ENCODE results near the gene GTF3C5.
"Not testable (repeated sequence)": the region's sequence is repeated elsewhere in the genome, so short reads cannot be mapped to it uniquely, and the experiment has no call there.

GTF3C5 gene

DNA sequence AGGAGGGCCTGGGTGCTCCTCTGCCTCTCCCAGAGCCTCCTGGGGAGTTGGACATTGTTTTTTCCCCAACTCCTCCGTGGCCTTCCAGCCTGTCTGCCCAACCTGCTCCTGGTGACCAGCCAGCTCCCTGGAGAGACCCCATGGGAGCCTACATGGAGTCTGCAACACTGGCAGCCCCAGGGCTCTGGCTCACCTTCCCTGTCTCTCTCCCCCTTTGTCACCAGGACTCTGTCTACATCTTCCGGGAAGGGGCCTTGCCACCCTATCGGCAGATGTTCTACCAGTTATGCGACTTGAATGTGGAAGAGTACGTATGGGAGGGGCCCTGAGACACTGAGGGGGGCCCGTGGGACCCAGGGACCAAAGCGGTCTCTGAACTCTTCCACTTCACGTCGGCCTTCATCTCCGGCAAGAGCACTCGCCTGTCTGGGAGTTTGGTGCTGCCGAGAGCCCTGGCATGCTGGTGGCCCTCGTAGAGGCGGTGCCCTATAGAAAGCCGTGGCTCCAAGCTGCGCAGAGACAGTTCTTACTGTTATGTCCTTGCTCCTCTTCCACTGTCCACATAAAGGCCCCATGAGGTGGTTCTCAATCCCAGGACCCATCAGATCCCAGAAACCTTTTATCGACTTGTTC is 25.1 kb downstream of the GTF3C5 start:
- no peak for DNase-seq (ENCODE audit: low spot score)

DNA sequence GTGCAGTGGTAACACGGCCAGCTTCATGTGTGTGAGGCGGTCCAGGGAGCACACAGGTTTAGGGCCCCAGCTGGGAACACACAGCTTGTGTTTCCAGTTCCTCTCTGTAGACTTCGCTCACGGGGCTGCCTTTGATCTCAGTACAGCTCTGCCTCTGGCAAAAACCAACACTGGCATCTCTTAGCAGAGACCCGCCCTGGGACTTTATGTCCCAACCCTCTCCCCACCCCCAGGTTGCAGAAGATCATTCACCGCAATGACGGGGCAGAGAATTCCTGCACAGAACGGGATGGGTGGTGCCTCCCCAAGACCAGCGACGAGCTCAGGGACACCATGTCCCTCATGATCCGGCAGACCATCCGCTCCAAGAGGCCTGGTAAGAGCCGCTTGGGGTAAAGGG is 25.7 kb downstream of the GTF3C5 start:
- DNase-seq (ENCODE audit: low spot score), result no peak

DNA sequence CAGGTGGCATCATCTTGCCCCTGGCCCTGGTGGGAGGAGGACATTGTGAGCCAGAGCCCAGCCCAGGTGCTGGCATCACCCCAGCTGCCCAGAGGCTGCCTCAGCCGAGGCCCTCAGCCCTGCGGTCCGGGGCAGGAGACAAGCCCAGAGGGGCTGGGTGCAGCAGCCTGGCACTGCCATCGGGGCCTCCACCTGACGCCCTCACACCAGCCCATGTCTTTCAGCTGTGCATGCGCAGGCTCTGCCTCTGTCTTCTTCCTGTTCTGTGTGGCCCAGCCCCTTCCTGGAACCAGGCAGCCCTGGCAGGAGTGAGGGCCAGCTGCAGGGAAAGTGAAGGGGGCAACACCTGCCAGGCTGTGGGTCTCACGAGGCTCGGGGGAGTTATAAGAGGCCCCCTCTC is 26.2 kb downstream of the GTF3C5 start:
- DNase-seq (ENCODE audit: low spot score), result no peak

DNA sequence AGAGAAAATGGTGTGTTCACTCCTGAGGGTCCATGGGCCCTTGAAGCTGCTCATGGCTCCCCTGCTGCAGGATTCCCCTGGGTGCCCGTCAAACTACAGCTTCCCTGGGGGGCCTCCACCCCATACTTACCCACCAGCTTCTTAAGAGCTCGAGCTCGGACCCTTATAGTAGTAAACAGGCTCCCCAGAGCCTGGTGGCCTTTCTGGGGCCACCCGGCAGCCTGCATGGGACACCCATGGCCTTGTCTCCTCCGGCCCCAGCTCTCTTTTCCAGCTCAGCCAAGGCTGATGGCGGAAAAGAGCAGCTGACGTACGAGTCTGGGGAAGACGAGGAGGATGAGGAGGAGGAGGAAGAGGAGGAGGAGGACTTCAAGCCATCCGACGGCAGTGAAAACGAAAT is 26.8 kb downstream of the GTF3C5 start:
- DNase-seq (ENCODE audit: low spot score), result no peak

DNA sequence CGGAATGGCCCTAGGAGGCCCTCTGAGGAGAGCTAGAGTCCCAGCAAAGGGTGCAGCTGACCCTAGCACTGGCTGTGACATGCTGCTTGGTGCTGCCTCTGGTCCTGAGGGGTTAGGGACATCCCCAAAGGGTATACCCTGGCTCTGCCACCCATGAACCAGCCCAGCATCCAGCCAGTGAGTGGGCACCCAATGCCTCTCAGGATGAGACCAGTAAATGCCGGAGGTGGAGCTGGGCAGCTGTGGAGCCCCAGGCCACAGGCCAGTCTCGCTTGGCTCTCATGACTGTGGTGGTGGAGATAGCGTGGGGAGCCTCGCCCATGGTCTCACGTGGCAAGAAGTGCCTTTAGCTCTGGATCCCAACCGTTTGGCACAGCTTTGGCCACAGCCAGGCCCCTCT is 27.3 kb downstream of the GTF3C5 start:
- no peak for DNase-seq (ENCODE audit: low spot score)

DNA sequence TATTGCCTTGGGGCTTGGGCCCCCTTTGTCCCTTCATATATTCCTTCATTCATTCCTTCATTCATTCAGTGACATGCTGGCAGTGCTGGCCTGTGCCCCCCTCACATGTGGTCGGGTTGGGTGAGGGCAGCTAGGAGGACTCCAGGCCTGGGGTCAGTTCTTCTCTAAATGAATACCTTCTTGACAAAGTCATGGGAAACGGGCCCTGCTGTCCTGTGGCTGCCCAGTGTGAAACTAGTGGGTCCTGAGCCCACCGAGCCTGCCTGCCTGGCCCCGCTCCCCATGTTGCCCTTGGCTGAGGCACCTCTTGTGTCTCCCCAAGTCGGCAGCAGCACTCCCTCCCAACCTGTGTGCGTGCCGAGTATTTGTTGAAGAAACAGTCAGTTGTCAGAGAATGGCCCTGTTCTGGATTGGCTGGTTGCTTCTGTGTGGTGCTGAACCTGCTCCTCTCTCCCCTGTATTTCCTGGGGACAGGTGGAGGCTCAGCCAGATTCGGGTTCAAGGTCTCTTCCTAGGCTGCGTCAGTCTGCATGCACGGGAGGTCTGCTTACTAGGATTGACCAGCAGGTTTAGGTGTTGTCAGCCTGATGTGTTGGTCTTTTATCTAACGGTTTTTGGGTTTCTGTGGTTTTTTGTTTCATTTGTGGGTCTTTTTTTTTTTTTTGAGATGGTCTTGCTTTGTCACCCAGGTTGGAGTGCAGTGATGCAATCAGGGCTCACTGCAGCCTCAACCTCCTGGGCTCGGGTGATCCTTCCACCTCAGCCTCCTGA is 27.9 kb downstream of the GTF3C5 start:
- no peak for DNase-seq (ENCODE audit: low spot score)

DNA sequence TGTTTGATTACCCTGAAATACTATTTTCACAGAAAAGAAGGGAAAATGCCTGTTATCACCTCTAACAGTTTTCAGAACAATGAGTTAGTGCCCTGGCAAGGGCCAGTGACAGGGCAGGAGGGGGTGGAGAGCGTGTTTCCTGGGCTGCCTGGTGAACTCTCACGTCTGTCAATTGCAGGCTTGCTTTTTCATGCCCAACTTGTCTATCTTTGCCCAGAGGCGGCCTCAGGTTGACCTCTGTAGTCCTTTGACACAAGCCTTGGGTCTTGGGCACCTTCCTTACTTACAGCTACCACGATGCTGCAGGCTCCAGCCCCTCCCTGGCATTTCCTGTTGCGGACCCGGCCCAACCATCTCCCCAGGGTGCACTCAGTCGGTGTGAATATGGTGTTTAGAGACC is 28.8 kb downstream of the GTF3C5 start:
- DNase-seq (ENCODE audit: low spot score), result no peak

DNA sequence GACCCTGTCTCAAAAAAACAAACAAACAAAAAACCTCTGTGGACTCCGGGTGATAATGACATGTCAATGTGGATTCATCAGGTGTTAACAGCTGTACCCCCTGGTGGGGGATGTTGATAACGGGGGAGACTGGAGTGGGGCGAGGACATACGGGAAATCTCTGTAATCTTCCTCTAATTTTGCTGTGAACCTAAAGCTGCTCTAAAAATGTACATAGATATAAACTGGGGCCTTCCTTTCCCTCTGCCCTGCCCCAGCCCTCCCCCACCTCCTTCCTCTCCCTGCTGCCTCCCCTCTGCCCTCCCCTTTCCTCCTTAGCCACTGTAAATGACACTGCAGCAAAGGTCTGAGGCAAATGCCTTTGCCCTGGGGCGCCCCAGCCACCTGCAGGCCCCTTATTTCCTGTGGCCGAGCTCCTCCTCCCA is 29.6 kb downstream of the GTF3C5 start:
- no peak for DNase-seq (ENCODE audit: low spot score)

DNA sequence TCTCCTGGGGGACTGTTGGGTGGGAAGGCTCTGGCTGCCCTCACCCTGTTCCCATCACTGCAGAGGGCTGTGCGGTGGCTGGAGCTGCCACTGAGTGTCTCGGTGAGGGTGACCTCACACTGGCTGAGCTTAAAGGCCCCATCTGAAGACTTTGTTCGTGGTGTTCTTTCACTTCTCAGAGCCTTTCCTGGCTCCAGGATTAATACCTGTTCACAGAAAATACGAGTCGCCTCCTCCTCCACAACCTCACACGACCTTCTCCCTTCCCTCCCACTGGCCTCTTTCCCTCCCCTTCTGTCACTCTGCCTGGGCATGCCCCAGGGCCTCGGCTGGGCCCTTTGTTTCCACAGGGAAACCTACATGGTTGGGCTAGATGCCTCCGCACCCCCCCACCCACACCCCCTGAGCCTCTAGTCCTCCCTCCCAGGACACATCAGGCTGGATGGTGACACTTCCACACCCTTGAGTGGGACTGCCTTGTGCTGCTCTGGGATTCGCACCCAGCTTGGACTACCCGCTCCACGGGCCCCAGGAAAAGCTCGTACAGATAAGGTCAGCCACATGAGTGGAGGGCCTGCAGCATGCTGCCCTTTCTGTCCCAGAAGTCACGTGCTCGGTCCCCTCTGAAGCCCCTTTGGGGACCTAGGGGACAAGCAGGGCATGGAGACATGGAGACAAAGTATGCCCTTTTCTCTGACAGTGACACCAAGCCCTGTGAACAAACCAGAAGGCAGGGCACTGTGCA is 30.4 kb downstream of the GTF3C5 start:
- DNase-seq (ENCODE audit: low spot score), result not testable (repeated sequence)

DNA sequence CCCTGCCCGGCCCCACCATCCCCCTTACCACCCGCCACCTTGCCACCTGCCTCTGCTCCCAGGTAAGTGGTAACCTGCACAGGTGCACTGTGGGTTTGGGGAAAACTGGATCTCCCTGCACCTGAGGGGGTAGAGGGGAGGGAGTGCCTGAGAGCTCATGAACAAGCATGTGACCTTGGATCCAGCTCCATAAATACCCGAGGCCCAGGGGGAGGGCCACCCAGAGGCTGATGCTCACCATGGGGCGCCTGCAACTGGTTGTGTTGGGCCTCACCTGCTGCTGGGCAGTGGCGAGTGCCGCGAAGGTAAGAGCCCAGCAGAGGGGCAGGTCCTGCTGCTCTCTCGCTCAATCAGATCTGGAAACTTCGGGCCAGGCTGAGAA is 31.0 kb downstream of the GTF3C5 start, which contains the start of gene CEL:
Gene CEL, plus strand, starts transcription at position 218 of the 382 bp plus-strand sequence. Its CDS starts 22 bp downstream, at position 240.
- not testable (repeated sequence) for DNase-seq (ENCODE audit: low spot score)

DNA sequence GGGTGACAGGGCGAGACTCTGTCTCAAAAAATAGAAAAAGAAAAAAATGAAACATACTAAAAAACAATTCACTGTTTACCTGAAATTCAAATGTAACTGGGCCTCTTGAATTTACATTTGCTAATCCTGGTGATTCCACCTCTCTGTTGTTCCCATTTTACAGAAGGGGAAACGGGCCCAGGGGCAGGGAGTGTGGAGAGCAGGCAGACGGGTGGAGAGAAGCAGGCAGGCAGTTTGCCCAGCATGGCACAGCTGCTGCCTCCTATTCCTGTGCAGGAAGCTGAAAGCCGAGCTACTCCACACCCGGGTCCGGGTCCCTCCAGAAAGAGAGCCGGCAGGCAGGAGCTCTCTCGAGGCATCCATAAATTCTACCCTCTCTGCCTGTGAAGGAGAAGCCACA is 31.8 kb downstream of the GTF3C5 start:
- DNase-seq (ENCODE audit: low spot score), result not testable (repeated sequence)

DNA sequence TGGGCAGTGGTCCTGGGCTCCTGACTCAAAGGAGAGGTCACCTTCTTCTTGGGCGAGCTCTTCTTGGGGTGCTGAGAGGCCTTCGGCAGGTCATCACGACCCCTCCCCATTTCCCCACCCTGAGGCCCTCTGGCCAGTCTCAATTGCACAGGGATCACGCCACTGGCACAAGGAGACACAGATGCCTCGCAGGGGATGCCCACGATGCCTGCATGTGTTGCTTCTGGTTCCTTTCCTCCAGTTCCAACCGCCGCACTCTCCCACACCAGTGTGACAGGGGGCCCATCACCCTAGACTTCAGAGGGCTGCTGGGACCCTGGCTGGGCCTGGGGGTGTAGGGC is 32.3 kb downstream of the GTF3C5 start:
- no peak for DNase-seq (ENCODE audit: low spot score)

DNA sequence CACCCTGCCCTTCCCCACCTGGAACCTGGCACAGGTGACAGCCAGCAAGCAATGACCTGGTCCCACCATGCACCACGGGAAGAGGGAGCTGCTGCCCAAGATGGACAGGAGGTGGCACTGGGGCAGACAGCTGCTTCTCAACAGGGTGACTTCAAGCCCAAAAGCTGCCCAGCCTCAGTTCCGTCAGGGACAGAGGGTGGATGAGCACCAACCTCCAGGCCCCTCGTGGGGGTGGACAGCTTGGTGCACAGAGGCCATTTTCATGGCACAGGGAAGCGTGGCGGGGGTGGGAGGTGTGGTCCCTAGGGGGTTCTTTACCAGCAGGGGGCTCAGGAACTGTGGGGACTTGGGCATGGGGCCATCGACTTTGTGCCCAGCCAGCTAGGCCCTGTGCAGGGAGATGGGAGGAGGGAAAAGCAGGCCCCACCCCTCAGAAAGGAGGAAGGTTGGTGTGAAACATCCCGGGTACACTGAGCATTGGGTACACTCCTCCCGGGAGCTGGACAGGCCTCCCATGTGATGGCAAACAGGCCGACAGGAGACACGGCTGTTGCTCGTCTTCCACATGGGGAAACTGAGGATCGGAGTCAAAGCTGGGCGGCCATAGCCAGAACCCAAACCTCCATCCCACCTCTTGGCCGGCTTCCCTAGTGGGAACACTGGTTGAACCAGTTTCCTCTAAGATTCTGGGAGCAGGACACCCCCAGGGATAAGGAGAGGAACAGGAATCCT is 32.9 kb downstream of the GTF3C5 start:
- no peak for DNase-seq (ENCODE audit: low spot score)

DNA sequence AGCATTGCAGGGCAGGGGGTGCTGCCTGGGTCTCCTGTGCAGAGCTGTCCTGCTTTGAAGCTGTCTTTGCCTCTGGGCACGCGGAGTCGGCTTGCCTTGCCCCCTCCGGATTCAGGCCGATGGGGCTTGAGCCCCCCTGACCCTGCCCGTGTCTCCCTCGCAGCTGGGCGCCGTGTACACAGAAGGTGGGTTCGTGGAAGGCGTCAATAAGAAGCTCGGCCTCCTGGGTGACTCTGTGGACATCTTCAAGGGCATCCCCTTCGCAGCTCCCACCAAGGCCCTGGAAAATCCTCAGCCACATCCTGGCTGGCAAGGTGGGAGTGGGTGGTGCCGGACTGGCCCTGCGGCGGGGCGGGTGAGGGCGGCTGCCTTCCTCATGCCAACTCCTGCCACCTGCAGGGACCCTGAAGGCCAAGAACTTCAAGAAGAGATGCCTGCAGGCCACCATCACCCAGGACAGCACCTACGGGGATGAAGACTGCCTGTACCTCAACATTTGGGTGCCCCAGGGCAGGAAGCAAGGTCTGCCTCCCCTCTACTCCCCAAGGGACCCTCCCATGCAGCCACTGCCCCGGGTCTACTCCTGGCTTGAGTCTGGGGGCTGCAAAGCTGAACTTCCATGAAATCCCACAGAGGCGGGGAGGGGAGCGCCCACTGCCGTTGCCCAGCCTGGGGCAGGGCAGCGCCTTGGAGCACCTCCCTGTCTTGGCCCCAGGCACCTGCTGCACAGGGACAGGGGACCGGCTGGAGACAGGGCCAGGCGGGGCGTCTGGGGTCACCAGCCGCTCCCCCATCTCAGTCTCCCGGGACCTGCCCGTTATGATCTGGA is 33.7 kb downstream of the GTF3C5 start:
- DNase-seq (ENCODE audit: low spot score), result no peak

DNA sequence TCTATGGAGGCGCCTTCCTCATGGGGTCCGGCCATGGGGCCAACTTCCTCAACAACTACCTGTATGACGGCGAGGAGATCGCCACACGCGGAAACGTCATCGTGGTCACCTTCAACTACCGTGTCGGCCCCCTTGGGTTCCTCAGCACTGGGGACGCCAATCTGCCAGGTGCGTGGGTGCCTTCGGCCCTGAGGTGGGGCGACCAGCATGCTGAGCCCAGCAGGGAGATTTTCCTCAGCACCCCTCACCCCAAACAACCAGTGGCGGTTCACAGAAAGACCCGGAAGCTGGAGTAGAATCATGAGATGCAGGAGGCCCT is 34.2 kb downstream of the GTF3C5 start:
- no peak for DNase-seq (ENCODE audit: low spot score)

DNA sequence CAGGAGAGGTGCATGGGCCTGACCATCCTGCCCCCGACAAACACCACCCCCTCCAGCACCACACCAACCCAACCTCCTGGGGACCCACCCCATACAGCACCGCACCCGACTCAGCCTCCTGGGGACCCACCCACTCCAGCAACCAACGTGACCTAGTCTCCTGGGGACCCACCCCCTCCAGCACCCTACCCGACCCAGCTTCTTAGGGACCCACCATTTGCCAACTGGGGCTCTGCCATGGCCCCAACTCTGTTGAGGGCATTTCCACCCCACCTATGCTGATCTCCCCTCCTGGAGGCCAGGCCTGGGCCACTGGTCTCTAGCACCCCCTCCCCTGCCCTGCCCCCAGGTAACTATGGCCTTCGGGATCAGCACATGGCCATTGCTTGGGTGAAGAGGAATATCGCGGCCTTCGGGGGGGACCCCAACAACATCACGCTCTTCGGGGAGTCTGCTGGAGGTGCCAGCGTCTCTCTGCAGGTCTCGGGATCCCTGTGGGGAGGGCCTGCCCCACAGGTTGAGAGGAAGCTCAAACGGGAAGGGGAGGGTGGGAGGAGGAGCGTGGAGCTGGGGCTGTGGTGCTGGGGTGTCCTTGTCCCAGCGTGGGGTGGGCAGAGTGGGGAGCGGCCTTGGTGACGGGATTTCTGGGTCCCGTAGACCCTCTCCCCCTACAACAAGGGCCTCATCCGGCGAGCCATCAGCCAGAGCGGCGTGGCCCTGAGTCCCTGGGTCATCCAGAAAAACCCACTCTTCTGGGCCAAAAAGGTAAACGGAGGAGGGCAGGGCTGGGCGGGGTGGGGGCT is 35.6 kb downstream of the GTF3C5 start:
- no peak for DNase-seq (ENCODE audit: low spot score)

DNA sequence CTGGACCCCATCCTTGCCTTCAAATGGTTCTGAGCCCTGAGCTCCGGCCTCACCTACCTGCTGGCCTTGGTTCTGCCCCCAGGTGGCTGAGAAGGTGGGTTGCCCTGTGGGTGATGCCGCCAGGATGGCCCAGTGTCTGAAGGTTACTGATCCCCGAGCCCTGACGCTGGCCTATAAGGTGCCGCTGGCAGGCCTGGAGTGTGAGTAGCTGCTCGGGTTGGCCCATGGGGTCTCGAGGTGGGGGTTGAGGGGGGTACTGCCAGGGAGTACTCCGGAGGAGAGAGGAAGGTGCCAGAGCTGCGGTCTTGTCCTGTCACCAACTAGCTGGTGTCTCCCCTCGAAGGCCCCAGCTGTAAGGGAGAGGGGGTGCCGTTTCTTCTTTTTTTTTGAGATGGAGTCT is 36.2 kb downstream of the GTF3C5 start:
- DNase-seq (ENCODE audit: low spot score), result no peak

DNA sequence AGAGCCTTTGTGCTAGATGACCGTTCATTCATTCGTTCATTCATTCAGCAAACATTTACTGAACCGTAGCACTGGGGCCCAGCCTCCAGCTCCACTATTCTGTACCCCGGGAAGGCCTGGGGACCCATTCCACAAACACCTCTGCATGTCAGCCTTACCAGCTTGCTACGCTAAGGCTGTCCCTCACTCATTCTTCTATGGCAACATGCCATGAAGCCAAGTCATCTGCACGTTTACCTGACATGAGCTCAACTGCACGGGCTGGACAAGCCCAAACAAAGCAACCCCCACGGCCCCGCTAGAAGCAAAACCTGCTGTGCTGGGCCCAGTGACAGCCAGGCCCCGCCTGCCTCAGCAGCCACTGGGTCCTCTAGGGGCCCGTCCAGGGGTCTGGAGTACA is 37.0 kb downstream of the GTF3C5 start:
- no peak for DNase-seq (ENCODE audit: low spot score)

DNA sequence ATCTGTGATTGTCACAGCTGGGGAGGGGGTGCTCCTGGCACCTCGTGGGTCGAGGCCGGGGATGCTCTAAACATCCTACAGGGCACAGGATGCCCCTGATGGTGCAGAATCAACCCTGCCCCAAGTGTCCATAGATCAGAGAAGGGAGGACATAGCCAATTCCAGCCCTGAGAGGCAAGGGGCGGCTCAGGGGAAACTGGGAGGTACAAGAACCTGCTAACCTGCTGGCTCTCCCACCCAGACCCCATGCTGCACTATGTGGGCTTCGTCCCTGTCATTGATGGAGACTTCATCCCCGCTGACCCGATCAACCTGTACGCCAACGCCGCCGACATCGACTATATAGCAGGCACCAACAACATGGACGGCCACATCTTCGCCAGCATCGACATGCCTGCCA is 37.6 kb downstream of the GTF3C5 start:
- not testable (repeated sequence) for DNase-seq (ENCODE audit: low spot score)

DNA sequence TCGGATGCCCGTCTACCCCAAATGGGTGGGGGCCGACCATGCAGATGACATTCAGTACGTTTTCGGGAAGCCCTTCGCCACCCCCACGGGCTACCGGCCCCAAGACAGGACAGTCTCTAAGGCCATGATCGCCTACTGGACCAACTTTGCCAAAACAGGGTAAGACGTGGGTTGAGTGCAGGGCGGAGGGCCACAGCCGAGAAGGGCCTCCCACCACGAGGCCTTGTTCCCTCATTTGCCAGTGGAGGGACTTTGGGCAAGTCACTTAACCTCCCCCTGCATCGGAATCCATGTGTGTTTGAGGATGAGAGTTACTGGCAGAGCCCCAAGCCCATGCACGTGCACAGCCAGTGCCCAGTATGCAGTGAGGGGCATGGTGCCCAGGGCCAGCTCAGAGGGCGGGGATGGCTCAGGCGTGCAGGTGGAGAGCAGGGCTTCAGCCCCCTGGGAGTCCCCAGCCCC is 39.7 kb downstream of the GTF3C5 start:
- not testable (repeated sequence) for DNase-seq (ENCODE audit: low spot score)

DNA sequence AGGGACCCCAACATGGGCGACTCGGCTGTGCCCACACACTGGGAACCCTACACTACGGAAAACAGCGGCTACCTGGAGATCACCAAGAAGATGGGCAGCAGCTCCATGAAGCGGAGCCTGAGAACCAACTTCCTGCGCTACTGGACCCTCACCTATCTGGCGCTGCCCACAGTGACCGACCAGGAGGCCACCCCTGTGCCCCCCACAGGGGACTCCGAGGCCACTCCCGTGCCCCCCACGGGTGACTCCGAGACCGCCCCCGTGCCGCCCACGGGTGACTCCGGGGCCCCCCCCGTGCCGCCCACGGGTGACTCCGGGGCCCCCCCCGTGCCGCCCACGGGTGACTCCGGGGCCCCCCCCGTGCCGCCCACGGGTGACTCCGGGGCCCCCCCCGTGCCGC is 40.2 kb downstream of the GTF3C5 start:
- DNase-seq (ENCODE audit: low spot score), result not testable (repeated sequence)
